HUDEP-2 (cell line): ENCODE results near the gene NAALADL2.
"Not testable (repeated sequence)": the region's sequence is repeated elsewhere in the genome, so short reads cannot be mapped to it uniquely, and the experiment has no call there.

ENCODE experiments used
- DNase-seq, 76 experiments: peaks; one replicate each; lab custom pipeline; 2025; ENCODE audit not compliant: unreplicated experiment in 76 of 76; lab: John Stamatoyannopoulos, UW

NAALADL2 gene

DNA sequence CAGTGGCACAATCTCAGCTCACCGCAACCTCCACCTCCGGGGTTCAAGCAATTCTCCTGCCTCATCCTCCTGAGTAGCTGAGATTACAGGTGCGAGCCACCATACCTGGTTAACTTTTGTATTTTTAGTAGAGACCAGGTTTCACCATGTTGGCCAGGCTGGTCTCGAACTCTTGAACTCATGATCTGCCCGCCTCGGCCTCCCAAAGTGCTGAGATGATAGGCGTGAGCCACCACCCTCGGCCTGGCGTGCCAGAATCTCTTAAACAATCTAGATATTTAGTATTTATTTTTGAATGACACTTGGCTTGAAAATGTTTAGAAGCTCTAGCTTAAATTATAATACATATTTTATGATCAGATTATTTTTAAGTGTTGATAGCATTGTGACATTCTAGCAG, 755.0 kb downstream of the NAALADL2 start:
- not testable (repeated sequence) for DNase-seq

DNA sequence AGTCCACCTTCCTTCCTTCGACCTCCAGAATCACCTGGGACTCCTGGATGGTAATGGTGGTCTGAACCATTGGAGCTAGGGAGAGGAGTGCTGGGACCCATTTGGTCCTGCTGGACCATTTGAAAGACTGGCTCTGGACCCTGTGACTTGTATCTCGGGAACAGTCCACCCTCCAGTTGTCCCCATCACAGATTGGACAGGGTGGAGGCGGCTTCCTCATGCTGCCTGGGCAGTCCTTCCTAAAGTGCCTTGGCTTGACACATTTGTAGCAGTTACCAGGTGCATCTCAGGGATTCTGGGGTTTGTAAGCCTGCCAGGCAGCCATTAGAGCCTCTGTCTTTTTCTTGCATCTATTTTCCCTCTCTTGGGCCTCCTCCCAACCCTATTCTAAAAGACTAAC, 758.1 kb downstream of the NAALADL2 start:
- no peak for DNase-seq

- no peak for DNase-seq
These were observed 760.2 kb downstream of the NAALADL2 start for GRCh38 chr3:175619369-175619768.

DNA sequence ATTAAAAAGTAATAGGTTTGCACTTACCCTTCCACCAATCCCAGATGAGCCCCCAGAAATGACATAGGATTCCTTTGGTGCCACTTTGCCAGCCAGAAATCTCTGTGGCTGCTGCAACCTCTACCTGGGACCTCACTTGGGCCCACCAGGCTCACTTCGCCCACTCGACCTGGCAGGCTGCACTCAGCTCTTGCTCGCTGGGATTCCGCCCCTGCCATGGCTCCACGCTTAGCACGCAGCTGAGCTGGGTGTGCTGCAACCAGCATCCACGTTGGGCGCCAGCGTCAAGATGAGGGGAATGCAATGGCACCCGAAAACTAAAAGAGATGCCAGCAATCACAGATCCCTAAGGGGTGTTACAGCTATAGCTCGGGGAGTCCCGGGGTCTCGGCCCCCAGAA, 761.0 kb downstream of the NAALADL2 start:
- DNase-seq: no peak

DNA sequence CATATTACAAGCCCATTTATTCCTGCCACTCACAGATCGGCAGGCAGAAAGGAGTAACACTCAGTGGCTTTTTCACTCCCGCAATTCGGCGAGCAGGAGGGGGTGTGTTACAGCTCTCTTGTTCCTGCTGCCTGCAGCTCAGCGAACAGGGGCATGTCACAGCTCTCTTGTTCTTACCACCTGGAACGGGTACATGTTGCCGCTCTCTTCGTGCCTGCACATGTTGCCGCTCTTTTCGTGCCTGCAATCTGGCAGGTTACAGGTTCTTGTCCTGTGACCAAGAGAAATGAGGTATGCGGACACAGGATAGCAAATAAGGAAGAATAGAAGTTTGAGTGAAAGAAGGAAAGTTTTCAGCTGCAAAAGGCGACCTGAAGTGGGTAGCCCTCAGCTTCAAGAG, 761.4 kb downstream of the NAALADL2 start:
- DNase-seq: no peak

DNA sequence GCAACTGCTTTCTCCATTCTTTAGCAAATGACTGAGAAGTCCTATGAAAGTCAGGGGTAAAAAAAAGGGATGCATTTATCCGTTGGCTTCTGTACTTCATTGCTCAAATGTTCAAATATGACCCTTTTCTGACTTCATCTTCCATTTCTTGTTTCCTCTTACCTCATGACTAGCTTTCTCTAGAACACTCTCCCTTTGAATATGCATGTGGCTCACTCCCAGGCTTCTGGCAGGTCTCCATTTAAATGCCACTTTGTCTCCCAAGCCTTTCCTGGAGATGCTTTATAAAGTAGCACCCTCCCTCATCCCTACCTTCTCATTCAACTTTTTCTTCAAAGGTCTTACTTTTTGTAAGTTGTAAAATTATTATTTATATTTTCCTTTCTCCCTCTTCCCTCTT, 781.8 kb downstream of the NAALADL2 start:
- no peak for DNase-seq

DNA sequence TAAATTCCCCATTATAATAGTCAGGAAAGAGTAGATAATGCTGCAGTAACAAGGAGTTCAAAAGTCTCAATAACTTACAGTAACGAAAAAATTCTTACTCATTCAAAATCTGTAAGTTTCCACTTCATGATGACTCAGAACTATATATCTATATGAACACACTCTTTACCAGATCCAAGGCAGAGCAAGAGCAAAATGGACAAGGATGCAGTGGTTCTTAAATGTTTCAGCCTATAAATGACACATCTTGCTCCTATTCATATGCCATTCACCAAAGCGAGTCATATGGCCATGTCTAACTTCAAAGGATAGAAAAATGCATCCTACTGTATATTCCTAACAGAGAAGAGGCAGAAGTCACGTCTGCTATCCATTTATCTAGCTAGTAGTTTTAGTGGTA, 787.7 kb downstream of the NAALADL2 start:
- DNase-seq: no peak

DNA sequence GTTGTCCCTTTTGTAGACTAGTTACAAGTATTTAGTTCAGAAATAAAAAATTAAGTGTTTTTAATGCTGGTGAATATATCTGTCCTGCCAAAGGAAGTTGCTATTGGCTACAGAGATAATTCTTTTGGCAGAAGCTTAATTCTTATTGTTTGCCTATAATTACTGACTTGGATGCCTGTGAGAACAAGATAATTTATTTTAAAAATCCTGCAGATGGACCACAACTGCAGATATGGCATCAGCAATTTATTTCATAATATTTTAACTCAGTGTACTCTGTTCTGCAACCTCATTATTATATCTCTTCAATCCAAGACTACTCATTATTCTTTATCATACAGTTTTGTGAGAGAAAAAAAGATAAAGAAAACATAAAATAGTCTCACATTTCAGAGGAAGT, 789.8 kb downstream of the NAALADL2 start:
- no peak for DNase-seq

- DNase-seq: no peak
These were observed 792.6 kb downstream of the NAALADL2 start for GRCh38 chr3:175651716-175652115.

GRCh38 chr3:175655351-175655750, 796.2 kb downstream of the NAALADL2 start:
- DNase-seq: no peak

DNA sequence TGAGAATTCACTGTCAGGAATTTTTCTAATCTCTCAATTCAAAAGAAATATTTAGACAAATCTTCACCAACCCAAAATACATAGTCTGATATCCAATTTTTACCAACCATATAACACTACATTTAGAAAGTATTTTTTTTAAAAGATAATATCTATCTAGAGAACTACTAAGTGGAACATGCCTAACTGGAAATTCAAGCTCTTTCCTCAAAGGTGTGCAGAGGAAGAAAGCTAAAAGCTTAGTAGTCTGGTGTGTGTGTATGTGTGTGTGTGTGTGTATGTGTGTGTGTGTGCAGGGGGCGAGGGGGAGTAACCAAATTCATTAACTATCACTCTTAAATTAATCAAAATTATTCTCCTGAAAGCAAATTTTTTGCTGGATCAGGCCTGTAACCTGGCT, 797.3 kb downstream of the NAALADL2 start:
- DNase-seq: no peak

DNA sequence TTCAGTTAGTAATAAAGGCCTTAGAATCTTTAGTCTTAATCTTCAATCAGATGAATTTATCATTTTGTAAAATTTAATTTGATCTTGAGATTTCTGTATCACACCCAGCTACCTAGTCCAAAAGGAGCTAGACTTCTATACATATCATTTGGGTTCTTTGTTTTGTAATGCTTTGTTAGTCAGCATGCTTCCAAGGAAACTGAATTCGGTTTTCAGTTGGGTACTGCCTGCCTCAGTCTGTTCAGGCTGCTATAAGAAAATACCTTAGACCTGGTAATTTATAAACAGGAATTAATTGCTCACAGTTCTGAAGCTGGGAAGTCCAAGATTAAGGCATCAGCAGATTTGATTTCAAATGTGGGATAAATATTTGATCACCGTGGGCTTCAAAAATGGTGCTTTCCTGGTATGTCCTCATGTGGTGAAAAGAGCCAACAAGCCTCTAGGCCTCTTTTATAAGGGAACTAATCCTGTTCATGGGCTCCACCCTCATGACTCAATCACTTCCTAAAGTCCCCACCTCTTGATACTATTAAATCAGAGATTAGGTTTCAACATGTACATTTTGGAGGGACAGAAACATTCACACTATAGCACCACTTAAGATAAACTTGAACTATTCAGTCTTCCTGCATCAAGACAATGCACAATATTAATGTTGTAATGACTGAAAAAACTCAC, 800.7 kb downstream of the NAALADL2 start:
- DNase-seq: no peak

DNA sequence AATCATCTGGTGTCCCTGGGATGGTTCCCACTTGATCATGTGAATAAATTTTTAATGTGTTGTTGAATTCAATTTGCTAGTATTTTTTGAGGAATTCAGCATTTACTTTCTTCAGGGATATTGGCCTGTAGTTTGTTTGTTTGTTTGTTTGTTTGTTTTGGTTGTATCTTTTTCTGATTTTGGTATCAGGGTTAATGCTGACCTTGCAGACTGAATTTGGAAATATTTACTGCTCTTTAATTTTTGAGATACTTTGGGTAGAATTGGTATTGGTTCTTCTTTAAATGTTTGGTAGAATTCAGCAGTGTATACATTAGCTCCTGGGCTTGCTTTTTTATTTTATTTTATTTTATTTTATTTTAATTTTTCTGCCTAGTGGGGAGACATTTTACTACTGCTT, 803.7 kb downstream of the NAALADL2 start:
- DNase-seq: no peak

DNA sequence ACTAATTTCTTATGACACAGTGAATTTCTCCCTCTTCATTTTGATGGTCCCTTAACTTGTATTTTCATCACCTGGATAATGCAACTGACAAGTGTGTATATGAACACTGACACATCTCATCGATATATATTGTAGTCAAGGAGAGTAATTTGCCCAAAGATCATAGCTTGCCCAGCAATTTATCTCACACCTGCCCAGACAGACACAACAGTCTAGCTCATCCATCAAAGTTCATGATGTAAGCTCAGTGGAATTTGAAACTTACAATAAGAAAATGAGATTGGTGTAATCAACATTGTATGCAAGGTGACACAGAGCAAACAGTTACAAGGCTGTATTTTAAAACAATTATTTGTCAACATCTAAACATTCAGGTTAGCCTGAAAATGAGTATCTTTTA, 805.8 kb downstream of the NAALADL2 start:
- no peak for DNase-seq

DNA sequence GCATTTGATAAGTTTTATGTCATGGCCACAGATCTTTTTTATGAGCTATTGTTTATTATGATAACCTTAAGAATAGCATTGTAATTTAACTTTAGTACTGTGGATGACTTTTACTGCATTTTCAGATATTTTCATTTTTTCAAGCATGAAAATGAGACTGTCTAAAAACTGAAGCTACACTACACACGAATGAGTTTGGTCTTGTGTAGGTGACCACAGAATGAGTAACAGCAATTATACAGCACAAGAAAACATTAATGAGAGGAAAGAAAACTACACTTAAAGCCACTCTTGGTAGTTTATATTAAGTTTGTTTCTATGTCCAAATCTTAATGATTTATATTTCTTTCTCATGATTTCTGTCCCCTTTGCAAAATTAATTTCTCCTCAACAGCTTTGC, 809.2 kb downstream of the NAALADL2 start:
- DNase-seq: no peak

DNA sequence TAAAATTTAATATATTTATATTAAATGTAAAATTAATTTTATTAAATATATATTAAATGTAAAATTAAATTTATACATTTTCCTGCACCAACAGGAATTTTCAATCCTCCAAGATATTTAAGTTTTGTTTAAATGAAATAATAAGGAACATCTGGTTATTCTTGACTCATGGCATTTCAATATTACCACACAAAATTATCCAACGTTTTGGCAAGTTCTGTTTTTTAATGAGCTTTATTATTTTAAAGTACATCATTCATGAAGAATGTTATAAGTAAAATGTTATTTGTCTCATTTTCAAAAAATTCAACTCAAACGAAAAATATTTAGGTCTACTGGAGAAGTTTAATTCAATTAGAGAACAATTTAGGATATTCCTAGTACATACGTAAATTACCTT, 811.4 kb downstream of the NAALADL2 start:
- DNase-seq: no peak

DNA sequence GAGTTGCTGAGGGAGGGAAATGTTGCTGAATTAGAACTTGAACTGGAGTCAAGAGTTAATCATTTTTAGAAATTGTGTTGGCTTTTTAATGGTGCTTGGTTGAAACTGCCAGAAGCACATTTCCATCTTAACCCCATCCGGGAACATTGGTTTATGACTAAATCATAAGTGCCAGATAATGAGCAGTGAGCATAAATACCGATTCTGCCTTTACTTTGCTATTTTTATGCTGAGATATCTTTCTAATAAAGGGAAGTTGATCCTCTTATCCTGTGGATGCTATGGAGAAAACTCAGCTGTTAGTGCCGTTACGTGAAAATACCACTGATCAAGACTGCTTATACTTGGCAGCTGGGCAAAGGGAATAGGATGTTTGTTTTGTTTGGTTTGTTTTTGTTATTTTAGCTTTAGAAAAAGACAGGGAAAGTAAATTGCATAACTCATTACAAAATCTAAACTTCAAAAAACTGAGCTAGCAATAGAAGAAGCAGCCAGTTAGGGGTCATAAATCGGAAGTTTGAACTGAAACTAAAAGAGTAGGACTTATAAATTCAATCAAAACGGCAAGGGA, 813.1 kb downstream of the NAALADL2 start:
- no peak for DNase-seq

DNA sequence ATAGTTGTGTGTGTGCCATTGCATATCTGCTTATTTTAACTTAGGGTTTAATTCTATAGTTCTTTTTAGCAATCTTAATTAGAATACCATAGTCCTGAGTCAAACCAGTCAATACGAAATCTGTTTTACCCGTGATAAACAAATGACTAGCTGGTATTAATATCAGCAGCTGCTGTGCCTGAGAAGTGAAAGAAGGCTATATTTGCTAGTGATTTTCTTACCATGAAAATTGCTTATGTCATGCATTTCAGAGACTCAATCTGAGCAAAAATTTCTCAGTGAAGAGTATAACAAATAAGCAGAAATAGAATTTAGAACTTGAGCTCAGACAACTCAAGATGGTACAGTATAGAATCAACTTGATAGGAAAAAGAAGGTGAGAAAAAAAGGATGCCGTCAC, 820.4 kb downstream of the NAALADL2 start:
- DNase-seq: no peak

DNA sequence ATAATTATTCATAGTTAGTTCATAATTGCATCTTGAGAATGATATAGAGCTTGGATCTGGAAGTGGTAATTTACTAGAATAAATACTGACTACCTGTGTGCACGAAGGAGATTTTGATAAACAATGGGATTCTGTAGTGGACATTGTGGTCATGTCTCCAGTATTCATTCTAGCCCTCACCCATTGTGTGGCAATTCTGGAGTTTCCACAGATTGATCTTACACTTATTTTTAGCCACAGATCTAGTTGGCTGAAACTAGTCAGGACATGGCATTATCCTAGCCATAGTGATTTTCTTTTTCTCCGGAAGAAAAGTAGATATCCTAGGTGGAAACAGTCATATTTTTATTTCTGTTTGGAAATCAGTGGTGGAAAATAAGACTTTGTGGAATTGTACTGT, 833.1 kb downstream of the NAALADL2 start:
- DNase-seq: no peak

DNA sequence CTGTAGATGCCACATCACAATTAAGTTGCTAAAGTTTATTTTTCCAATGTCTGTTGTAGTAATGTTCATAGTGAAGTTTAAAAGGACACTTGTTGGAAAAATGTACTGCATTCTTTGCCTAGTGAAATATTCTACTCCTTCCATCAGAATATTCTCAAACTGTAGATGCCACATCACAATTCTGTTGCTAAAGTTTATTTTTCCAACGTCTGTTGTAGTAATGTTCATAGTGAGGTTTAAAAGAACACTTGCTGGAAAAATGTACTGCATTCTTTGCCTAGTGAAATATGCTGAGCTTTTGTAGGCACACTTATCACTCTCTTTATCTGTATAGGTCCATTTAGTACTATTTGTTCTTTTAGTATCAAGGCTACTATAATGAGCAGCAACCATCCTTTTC, 836.1 kb downstream of the NAALADL2 start:
- DNase-seq: no peak

- no peak for DNase-seq
These were observed 843.8 kb downstream of the NAALADL2 start for GRCh38 chr3:175702956-175703355.

DNA sequence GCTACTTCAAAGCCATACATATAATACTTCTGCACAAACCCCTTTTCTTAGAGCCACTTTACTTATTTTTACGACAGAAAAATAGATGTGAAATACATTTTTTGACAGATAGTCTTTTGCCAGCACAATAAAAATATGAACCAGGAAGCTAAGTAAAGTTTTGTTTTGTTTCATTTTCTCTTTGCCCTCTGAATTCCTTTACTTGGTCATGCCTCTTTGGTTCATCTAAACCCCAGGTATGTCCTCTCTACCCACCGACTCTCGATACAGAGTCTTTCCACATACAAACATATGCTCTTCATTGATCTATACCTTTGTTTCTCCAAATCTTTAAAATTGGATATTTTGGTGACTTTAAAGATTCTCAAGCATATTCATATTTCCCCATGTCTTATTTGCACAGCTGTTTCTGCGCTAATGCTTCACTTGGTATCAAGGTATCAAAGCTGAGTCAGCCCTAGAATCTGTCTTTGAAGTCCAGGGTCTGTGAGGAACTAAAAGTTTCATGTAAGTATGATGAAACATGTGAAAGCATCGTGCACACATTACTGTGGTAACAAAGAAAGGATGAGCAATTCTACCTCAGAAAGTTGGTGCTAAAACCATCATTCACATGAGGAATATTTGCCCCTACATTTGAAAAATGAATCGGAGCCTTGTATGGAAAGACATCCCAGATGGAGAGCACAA, 845.4 kb downstream of the NAALADL2 start:
- no peak for DNase-seq
